Mammary epithelial cell (primary cell): ENCODE data around the gene NPHP4.

Experiments
- EZH2 ChIP-seq: IDR thresholded peaks from 2 replicates; pipeline ENCODE4 v1.6.1; 2012; ENCODE audit warnings: low read length, inconsistent platforms, borderline replicate concordance
- TF ChIP-seq, protein P1 (sequence below), 2 donors: IDR thresholded peaks in 1 of 2; conservative IDR thresholded peaks in 1 of 2; 2 replicates each; pipeline ENCODE4 v1.5.1; 2011 to 2012; ENCODE audit warnings: inconsistent platforms in 2 of 2, low read length in 2 of 2, mild to moderate bottlenecking in 2 of 2, control low read depth in 1 of 2, low read depth in 1 of 2; ENCODE audit not compliant: insufficient read depth in 1 of 2; ENCODE audit errors: extremely low read depth in 1 of 2

DNA sequence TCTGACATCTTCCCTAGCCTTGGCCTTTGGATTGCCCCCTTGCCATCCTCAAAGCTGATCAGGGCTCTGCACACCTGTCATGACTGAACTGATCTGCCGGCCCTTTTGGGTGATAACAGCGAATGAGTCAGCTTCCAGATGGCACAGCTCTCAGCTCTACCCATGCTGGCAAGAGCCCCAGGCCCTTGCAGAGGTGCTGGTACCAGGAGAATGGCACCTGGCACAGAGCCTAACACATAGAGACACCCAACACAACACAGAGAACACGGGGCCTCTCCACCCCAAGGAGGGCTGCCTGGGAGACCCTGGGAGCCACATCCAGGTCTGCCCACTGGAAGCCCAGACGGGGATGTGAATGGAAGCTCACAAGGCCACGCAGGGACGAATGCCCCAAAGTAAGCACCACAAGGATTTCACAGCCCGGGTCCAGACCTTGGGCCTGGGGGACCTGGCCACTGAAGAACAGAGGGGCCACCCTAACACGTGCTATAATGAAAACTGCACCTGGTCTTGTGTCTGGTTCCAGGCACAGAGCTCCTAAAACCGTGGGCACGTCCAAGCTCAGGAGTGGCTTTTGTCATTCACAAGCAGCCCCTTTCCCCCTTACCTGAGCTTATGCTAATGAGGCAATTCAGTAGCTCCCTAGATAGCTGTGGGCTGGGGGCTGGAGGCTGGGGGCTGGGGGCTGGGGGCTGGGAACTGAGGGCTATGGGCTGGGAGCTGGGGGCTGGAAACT, 160.5 kb downstream of the NPHP4 start:
- TF ChIP-seq, protein P1, sequence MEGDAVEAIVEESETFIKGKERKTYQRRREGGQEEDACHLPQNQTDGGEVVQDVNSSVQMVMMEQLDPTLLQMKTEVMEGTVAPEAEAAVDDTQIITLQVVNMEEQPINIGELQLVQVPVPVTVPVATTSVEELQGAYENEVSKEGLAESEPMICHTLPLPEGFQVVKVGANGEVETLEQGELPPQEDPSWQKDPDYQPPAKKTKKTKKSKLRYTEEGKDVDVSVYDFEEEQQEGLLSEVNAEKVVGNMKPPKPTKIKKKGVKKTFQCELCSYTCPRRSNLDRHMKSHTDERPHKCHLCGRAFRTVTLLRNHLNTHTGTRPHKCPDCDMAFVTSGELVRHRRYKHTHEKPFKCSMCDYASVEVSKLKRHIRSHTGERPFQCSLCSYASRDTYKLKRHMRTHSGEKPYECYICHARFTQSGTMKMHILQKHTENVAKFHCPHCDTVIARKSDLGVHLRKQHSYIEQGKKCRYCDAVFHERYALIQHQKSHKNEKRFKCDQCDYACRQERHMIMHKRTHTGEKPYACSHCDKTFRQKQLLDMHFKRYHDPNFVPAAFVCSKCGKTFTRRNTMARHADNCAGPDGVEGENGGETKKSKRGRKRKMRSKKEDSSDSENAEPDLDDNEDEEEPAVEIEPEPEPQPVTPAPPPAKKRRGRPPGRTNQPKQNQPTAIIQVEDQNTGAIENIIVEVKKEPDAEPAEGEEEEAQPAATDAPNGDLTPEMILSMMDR (conservative IDR thresholded peaks at IDR 0.05 in 1 of 2, IDR thresholded peaks at IDR 0.05 in 1 of 2; ENCODE audit: extremely low read depth in 1 of 2, insufficient read depth in 1 of 2, low read depth in 1 of 2, low read length in 2 of 2) = no peak
- no peak for TF ChIP-seq EZH2
